GM21423 (cell line): ENCODE data around the gene WFDC9.
"Not testable (repeated sequence)": the region's sequence is repeated elsewhere in the genome, so short reads cannot be mapped to it uniquely, and the experiment has no call there.

Experiments used
- ATAC-seq: cut with Tn5 transposase; IDR thresholded peaks from one replicate; pipeline ENCODE4 v1.9.1; 2021; ENCODE audit warnings: mild to moderate bottlenecking, moderate library complexity; ENCODE audit not compliant: unreplicated experiment

WFDC9 gene

DNA sequence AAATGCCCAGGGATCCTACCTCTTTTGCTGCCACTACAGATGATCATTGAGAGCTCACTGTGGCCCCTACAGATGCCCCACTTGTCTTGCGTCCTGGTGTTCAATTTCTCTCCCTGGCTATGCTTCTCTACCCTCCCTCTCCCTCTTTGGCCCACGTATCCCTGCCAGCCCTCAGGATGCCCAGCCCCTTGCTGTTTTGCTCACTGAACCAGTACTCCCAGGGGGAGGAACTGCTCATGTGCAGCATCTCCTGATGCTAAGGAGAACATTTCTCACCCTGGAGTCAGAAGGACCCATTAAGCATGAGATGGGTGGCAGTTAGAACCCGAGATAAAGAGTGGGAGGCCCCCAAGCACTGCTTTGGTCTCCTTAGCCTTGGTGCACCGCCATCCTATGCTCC lies at the start of gene WFDC9:
Gene WFDC9, minus strand, starts transcription at position 101 of the 400 bp plus-strand sequence. CDS start 21,103 bp downstream, outside the sequence.
- no peak for ATAC-seq

GRCh38 chr20:45679650-45680049 lies 48.6 kb upstream of the WFDC9 start:
- ATAC-seq, result no peak

DNA sequence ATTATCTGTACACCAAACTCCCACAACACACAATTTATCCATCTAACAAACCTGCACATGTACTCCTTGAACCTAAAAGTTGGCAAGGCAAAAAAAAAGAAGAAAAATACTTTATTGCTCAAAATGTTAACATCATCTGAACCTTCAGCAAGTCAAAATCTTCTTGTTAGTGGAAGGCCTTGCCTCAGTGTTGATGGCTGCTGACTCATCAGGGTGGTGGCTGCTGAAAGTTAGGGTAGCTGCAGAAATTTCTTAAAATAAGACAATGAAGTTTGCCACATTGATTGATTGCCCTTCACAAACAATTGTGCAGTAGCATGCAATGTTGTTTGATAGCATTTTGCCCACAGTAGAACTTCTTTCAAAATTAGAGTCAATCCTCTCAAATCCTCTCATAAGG lies 41.7 kb upstream of the WFDC9 start:
- no peak for ATAC-seq

GRCh38 chr20:45670139-45670538 lies 39.1 kb upstream of the WFDC9 start, which contains the start of gene WFDC11:
WFDC11 (minus strand) TSS chr20:45670239; CDS start chr20:45650600, 19,639 bp downstream.
- ATAC-seq, result no peak

- not testable (repeated sequence) for ATAC-seq
Measured at GRCh38 chr20:45657038-45657437, 26.0 kb upstream of the WFDC9 start.

GRCh38 chr20:45651726-45652125 lies 20.6 kb upstream of the WFDC9 start:
- not testable (repeated sequence) for ATAC-seq

GRCh38 chr20:45649312-45649863 lies 18.3 kb upstream of the WFDC9 start:
- no peak for ATAC-seq

- ATAC-seq, result no peak
Measured at GRCh38 chr20:45647441-45648050, 16.5 kb upstream of the WFDC9 start.

- ATAC-seq, result no peak
Measured at GRCh38 chr20:45646875-45647274, 15.8 kb upstream of the WFDC9 start.

DNA sequence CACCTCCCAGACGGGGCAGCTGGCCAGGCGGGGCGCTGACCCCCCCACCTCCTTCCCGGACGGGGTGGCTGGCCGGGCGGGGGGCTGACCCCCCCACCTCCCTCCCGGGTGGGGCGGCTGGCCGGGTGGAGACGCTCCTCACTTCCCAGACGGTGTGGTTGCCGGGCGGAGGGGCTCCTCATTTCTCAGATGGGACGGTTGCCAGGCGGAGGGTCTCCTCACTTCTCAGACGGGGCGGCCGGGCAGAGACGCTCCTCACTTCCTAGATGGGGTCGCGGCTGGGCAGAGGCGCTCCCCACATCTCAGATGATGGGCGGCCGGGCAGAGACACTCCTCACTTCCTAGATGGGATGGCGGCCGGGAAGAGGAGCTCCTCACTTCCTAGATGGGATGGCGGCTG lies 14.8 kb upstream of the WFDC9 start:
- not testable (repeated sequence) for ATAC-seq

- not testable (repeated sequence) for ATAC-seq
Measured at GRCh38 chr20:45641076-45641475, 10.0 kb upstream of the WFDC9 start.

DNA sequence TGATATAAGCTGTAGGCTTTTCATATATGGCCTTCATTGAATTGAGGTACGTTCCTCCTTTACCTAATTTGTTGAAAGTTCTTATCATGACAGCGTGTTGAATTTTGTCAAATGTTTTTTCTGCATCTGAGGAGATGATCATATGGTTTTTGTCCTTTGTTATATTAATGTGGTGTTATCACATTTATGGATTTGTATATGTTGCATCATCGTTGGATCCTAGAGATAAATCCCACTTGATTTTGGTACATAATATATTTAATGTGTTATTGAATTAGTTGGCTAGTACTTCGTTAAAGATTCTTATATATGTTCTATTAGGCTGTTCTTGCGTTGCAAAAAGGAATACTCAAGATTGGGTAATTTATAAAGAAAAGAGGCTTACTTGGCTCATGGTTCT lies 8.6 kb upstream of the WFDC9 start:
- no peak for ATAC-seq

DNA sequence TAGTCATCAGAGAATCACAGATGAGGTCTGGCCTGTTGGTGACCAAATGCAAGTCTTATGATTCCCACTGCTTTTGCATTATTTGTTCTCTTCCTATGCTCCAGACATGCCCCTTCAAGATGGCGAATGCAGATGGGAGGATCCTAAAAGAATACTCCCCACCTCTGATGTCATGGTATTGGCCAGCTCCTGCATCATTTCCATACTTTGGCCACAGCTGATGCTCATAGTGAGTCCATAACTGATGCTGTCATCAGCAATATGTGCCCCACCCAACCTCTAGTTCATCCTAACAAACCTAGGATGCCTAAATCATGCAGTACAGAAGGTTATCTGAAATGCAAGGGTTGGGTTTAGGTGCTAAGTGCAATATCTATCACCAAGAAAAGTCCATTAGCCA lies 5.4 kb upstream of the WFDC9 start:
- no peak for ATAC-seq

GRCh38 chr20:45630371-45630770 lies 713 bp downstream of the WFDC9 start:
- ATAC-seq, result no peak

DNA sequence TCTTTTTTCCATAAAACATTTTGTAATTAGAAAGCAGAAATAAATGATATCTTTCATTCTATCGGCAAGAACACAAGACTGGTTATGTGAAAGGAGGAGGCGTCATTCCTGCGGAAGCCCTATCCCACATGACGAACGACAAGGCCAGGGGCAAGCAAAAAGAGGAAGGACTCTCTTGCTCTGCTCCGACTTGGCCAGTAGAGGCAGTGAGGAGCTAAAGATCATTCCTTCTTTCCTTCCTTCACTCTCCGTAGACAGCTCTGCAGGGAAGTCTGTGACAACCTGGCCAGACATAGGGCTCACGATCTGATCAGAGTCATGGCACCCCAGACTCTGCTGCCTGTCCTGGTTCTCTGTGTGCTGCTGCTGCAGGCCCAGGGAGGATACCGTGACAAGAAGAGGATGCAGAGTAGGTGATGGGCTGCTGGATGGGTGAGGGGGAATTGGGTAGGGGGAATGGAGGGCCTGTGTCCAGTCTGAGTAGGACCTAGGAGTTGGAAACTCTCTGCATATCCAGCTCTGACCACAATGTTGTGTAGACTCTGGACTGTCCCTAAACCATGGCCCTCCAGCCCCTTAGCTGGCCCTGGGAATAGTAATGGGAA lies 1.5 kb downstream of the WFDC9 start, which contains the start of gene WFDC10A:
Gene WFDC10A, plus strand, starts transcription at position 244 of the 605 bp plus-strand sequence. Its CDS starts 75 bp downstream, at position 319.
- ATAC-seq, result no peak

- no peak for ATAC-seq
Measured at GRCh38 chr20:45626540-45626939, 4.5 kb downstream of the WFDC9 start.

- ATAC-seq, result no peak
Measured at GRCh38 chr20:45621593-45621992, 9.5 kb downstream of the WFDC9 start.

DNA sequence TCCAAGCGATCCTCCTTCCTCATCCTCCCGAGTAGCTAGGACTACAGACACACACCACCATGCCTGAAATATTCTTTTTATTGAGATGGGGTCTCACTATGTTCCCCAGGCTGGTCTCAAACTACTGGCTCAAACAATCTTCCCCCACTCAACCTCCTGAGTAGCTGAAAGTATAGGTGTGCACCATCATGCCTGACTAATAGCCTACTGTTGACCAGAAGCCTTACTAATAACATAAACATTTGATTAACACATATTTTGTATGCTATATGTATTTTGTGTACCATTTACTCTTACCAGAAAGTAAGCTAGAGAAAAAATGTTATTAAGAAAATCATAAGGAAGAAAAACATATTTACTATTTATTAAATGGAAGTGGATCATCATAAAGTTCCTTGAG lies 13.5 kb downstream of the WFDC9 start:
- ATAC-seq, result no peak

DNA sequence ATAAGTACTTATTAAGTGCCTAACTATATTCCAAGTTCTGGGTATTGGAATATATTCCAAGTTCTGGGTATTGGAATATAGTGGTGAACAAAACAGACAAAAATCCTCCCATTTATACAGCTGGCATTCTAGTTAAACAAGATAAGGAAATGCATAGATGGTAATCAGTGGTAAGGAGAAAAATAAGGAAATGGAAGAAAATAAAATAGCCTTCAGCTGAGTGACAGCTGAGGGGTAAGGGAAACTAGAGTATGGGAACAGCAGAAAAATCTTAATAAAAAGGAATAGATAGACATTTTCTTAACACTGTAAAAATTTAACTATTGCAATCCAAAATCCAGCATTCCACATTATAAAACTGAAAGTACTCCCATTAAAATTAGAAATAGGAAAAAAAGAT lies 18.8 kb downstream of the WFDC9 start:
- no peak for ATAC-seq

DNA sequence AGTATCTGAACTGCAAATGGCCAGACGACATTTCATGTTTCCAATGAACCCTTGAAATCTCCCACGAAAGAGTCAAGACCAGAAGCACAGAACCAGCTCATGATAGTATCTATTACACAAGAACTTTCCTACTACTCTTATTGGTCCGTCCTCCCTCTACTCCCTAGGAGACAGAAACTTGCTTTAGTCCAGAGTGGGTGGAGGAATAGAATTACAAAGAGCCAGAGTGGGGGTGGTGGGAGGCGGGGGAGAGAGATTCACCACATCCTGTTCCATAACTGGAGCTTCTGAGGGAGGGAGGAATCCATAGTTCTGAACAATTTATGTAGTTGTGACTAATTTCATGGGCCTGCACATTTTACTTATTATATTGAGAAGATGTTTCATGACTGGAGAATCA lies 20.0 kb downstream of the WFDC9 start:
- ATAC-seq, result no peak

- no peak for ATAC-seq
Measured at GRCh38 chr20:45607810-45608209, 23.3 kb downstream of the WFDC9 start.

DNA sequence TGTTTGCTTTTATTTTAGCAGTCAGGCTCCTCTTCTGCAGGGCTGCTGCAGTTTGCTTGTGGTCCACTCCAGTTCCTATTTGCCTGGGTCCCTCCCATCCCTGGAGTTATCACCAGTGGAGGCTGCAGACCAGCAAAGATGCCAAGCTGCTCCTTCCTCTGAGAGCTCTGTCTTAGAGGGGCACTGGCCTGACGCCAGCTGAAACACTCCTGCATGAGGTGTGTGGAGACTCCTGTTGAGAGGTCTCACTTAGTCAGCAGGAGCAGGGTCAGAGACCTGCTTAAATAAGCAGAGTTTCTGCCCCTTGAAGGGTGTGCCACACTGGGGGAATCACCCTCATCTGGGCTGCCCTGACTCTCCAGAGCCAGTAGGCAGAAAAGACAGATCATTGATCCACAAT lies 35.8 kb downstream of the WFDC9 start:
- no peak for ATAC-seq
